IMR-90 (cell line): ENCODE data around the gene OPN5. TPM values are rescaled to one million over a fixed set of nuclear protein-coding genes. Genes with fewer than 3 reads are reported as not detected.

Experiments used
- ATAC-seq: fragments of 200-7000 bp; cut with Tn5 transposase; 2 replicates; pipeline ENCODE4 v1.9.1; 2020; ENCODE audit warnings: low read depth, mild to moderate bottlenecking, moderate library complexity
- BruUV-seq: library from RNA; stranded (reverse); fragments of 400-500 nt; replicated peaks from 2 replicates; lab custom pipeline; 2021; lab: Mats Ljungman, UMichigan
- CTCF ChIA-PET: fragments of 300-600 bp; formaldehyde crosslinking; extraction: SDS; loops from one replicate; lab custom pipeline; 2021; ENCODE audit warnings: antibody characterized with exemption; lab: Yijun Ruan, JAX
- POLR2A ChIA-PET: fragments of 300-600 bp; sonication (Branson Sonifier 250); formaldehyde crosslinking; loops from one replicate; lab custom pipeline; 2022; ENCODE audit warnings: antibody characterized with exemption; ENCODE audit not compliant: unreplicated experiment; lab: Charles Lee
- DNase-seq: peaks from one replicate; pipeline ENCODE4 v3.0.0; 2013
- H2AFZ ChIP-seq: replicated peaks from 2 replicates; pipeline ENCODE3; 2013; ENCODE audit warnings: low read length, mild to moderate bottlenecking; ENCODE audit not compliant: poor library complexity
- H2AK5ac ChIP-seq: 2 replicates; pipeline ENCODE4 v1.6.1; 2013; ENCODE audit warnings: low read depth, low read length, inconsistent platforms
- H2AK9ac ChIP-seq: replicated peaks from 2 replicates; pipeline ENCODE3; 2013; ENCODE audit warnings: mild to moderate bottlenecking, low read depth, low read length, moderate library complexity; ENCODE audit not compliant: poor library complexity
- H2BK120ac ChIP-seq: 2 replicates; pipeline ENCODE4 v1.6.1; 2013; ENCODE audit warnings: low read depth, low read length, inconsistent platforms
- H2BK15ac ChIP-seq: 3 replicates; pipeline ENCODE4 v1.6.1; 2013; ENCODE audit warnings: low read depth, low read length, inconsistent platforms
- H2BK20ac ChIP-seq: 2 replicates; pipeline ENCODE4 v1.6.1; 2013; ENCODE audit warnings: low read depth, mild to moderate bottlenecking, inconsistent platforms, low read length, moderate library complexity
- H2BK5ac ChIP-seq: 2 replicates; pipeline ENCODE4 v1.6.1; 2013; ENCODE audit warnings: mild to moderate bottlenecking, low read depth, low read length, inconsistent platforms; ENCODE audit not compliant: poor library complexity, severe bottlenecking
- H3K14ac ChIP-seq: replicated peaks from 2 replicates; pipeline ENCODE4 v1.6.1; 2013; ENCODE audit warnings: low read depth, low read length, inconsistent platforms
- H3K18ac ChIP-seq: 2 replicates; pipeline ENCODE4 v1.6.1; 2013; ENCODE audit warnings: low read depth, low read length, control low read depth
- H3K23ac ChIP-seq: 2 replicates; pipeline ENCODE4 v1.6.1; 2013; ENCODE audit warnings: low read depth, low read length, inconsistent platforms
- H3K27ac ChIP-seq: 2 replicates; pipeline ENCODE4 v1.5.1; 2013; ENCODE audit warnings: mild to moderate bottlenecking, control low read depth, low read length; ENCODE audit not compliant: insufficient read depth
- H3K27me3 ChIP-seq: 2 replicates; pipeline ENCODE4 v1.6.1; 2013; ENCODE audit warnings: low read length; ENCODE audit not compliant: control insufficient read depth, insufficient read depth
- H3K36me3 ChIP-seq: 2 replicates; pipeline ENCODE4 v1.6.1; 2013; ENCODE audit warnings: low read length, mixed read lengths; ENCODE audit not compliant: control insufficient read depth, insufficient read depth
- H3K4ac ChIP-seq: 2 replicates; pipeline ENCODE4 v1.6.1; 2013; ENCODE audit warnings: low read depth, low read length, inconsistent platforms
- H3K4me1 ChIP-seq: 2 replicates; pipeline ENCODE4 v1.6.1; 2013; ENCODE audit warnings: low read length, mixed read lengths; ENCODE audit not compliant: control insufficient read depth, insufficient read depth
- H3K4me2 ChIP-seq: 2 replicates; pipeline ENCODE4 v1.6.1; 2013; ENCODE audit warnings: low read depth, mild to moderate bottlenecking, control low read depth, low read length, moderate library complexity
- H3K4me3 ChIP-seq: 2 replicates; pipeline ENCODE4 v1.5.1; 2013; ENCODE audit warnings: low read depth, mild to moderate bottlenecking, control low read depth, low read length, moderate library complexity; ENCODE audit not compliant: insufficient read depth
- H3K56ac ChIP-seq: 2 replicates; pipeline ENCODE4 v1.6.1; 2013; ENCODE audit warnings: low read length, inconsistent platforms; ENCODE audit not compliant: insufficient read depth; ENCODE audit errors: extremely low read depth
- H3K79me1 ChIP-seq, 2 experiments: 2 replicates each; pipeline ENCODE4 v1.6.1; 2013; ENCODE audit warnings: low read length in 2 of 2, inconsistent platforms in 1 of 2, low read depth in 1 of 2
- H3K9ac ChIP-seq: 2 replicates; pipeline ENCODE4 v1.6.1; 2013; ENCODE audit warnings: low read depth, low read length, control low read depth
- H3K9me1 ChIP-seq: 2 replicates; pipeline ENCODE4 v1.6.1; 2013; ENCODE audit warnings: low read length, inconsistent platforms; ENCODE audit not compliant: insufficient read depth
- H3K9me3 ChIP-seq: 2 replicates; pipeline ENCODE4 v1.6.1; 2013; ENCODE audit warnings: low read length; ENCODE audit not compliant: control insufficient read depth, insufficient read depth
- H4K20me1 ChIP-seq: 2 replicates; pipeline ENCODE4 v1.6.1; 2013; ENCODE audit warnings: low read length, inconsistent platforms; ENCODE audit not compliant: insufficient read depth
- H4K5ac ChIP-seq: 2 replicates; pipeline ENCODE4 v1.6.1; 2013; ENCODE audit warnings: mild to moderate bottlenecking, low read depth, low read length, control low read depth
- H4K8ac ChIP-seq, 2 experiments: 2 replicates each; pipeline ENCODE4 v1.6.1; 2013; ENCODE audit warnings: low read depth in 2 of 2, low read length in 2 of 2, control low read depth in 1 of 2, inconsistent platforms in 1 of 2
- H4K91ac ChIP-seq: 2 replicates; pipeline ENCODE4 v1.6.1; 2013; ENCODE audit warnings: low read depth, low read length, inconsistent platforms; ENCODE audit not compliant: insufficient read depth
- CTCF ChIP-seq: conservative IDR thresholded peaks from 2 replicates; pipeline ENCODE4 v1.5.1; 2012; ENCODE audit warnings: mild to moderate bottlenecking, low read depth, low read length, improper control_type of control experiment
- FOS ChIP-seq: fragments of 150-350 bp; IDR thresholded peaks from 2 replicates; pipeline ENCODE4 v1.6.1; 2016; ENCODE audit warnings: low read depth, low read length
- MAFK ChIP-seq: IDR thresholded peaks from 2 replicates; pipeline ENCODE4 v1.6.1; 2012; ENCODE audit warnings: low read depth, low read length, improper control_type of control experiment
- RCOR1 ChIP-seq: IDR thresholded peaks from 2 replicates; pipeline ENCODE4 v1.6.1; 2012; ENCODE audit warnings: mild to moderate bottlenecking, low read length, improper control_type of control experiment; ENCODE audit not compliant: insufficient replicate concordance
- SMC3 ChIP-seq: fragments of 150-350 bp; IDR thresholded peaks from 2 replicates; pipeline ENCODE4 v1.6.1; 2016; ENCODE audit warnings: low read depth, mild to moderate bottlenecking, antibody characterized with exemption, low read length, moderate library complexity
- USF2 ChIP-seq: fragments of 150-350 bp; IDR thresholded peaks from 2 replicates; pipeline ENCODE4 v1.6.1; 2017; ENCODE audit warnings: mild to moderate bottlenecking, antibody characterized with exemption, low read length, low read depth
- WGBS, 2 experiments: methylation state at CpG; one replicate each; pipeline versions ENCODE4 v1.1.5 to v1.1.7; 2013; ENCODE audit warnings: missing lambda C conversion rate in 2 of 2; ENCODE audit not compliant: insufficient read length in 1 of 2; ENCODE audit errors: extremely low coverage in 2 of 2; 5-methylcytosine and 5-hydroxymethylcytosine counted together
- dilution Hi-C: fragments of 300-500 bp; cut with HindIII; formaldehyde crosslinking; loops from one replicate; pipeline ENCODE4 v1.14.3; 2018; ENCODE audit warnings: low sequenced_read_pairs; ENCODE audit not compliant: unreplicated experiment
- in situ Hi-C: fragments of 300-500 bp; cut with MboI; formaldehyde crosslinking; loops from 3 replicates; pipeline ENCODE4 v1.14.3; 2019; ENCODE audit warnings: low sequenced_read_pairs, inconsistent platforms, mixed read lengths
- intact Hi-C: fragments of 100-400 bp; cut with micrococcal nuclease; formaldehyde crosslinking; loops from 2 replicates; pipeline ENCODE4 v1.10.0; 2022
- polyA plus RNA-seq, 3 experiments: library from polyadenylated mRNA; depleted of rRNA; stranded (reverse); fragments of >200 nt; gene quantifications; 2 replicates each; pipeline ENCODE4 v1.2.3, GENCODE V29; 2012; ENCODE audit warnings: low replicate concordance in 1 of 3
- total RNA-seq: library from RNA; depleted of rRNA; stranded (reverse); fragments of >200 nt; gene quantifications from 2 replicates; pipeline ENCODE4 v1.2.3, GENCODE V29; 2012

The OPN5 gene
- total and polyA plus RNA-seq, 2 of the 4 experiments (the other 2 are of a cell fraction): not detected

GRCh38 chr6:47772359-47772758, 9.5 kb upstream of the OPN5 start:
- intact Hi-C loops: no loop called here
- DNase-seq: no peak
- no peak overlapping the region for H3K23ac ChIP-seq

More at GRCh38 chr6:47772359-47772758, 9.5 kb upstream of the OPN5 start:
- H3K4me2 ChIP-seq: no peak overlapping the region
- H3K79me1 ChIP-seq: no peaks in the 10 kb centered on the region
- H3K56ac ChIP-seq: no peak overlapping the region
- no peak overlapping the region for H2BK20ac ChIP-seq
- no TSS peak for BruUV-seq
- no peak overlapping the region for H2AFZ ChIP-seq
- WGBS, 2 experiments: 60% methylated on average over 1 of the region's 2 CpGs; no CpG with 5 or more reads in 1 of the 2 experiments
- no peak overlapping the region for H2AK5ac ChIP-seq
- no peaks in the 10 kb centered on the region for H3K9me1 ChIP-seq
- no peaks in the 10 kb centered on the region for H3K36me3 ChIP-seq
- H4K91ac ChIP-seq: no peak overlapping the region
- no peak overlapping the region for H2BK120ac ChIP-seq
- no peak overlapping the region for H3K14ac ChIP-seq
- no peaks in the 10 kb centered on the region for H4K20me1 ChIP-seq
- no peak overlapping the region for H2BK15ac ChIP-seq
- H2BK5ac ChIP-seq: no peak overlapping the region
- TF ChIP-seq FOS (no peak), SMC3 (no peak), MAFK (no peak), RCOR1 (no peak), CTCF (no peak), USF2 (no peak)
- in situ Hi-C loops (loop anchor here (5.0 to 10.0 kb wide), 2 partner anchors 140 to 368 kb away; no protein-coding TSS in a partner anchor), dilution Hi-C loops (no loop called here)
- no peaks in the 10 kb centered on the region for H3K9me3 ChIP-seq
- H4K8ac ChIP-seq: no peak overlapping the region
- H3K4me3 ChIP-seq: no peak overlapping the region
- no peaks in the 10 kb centered on the region for H3K4me1 ChIP-seq
- POLR2A ChIA-PET: no interaction called here
- no peak overlapping the region for H4K5ac ChIP-seq
- no peak overlapping the region for H3K9ac ChIP-seq
- no peak overlapping the region for H3K4ac ChIP-seq
- no peak overlapping the region for H2AK9ac ChIP-seq
- ATAC-seq: no peak
- no peak overlapping the region for H3K18ac ChIP-seq
- CTCF ChIA-PET: no interaction called here
- H3K27me3 ChIP-seq: peaks cover 2% of the 10 kb centered on the region; the same call in 1 of the 2 replicates
- no peak overlapping the region for H3K27ac ChIP-seq
